K562 (cell line): ENCODE measurements around the gene LGR6. TPM values are rescaled to one million over a fixed set of nuclear protein-coding genes. Genes with fewer than 3 reads are reported as not detected.
A peak's percentile ranks its signal among the peaks of the same experiment; 100 is the strongest.

Experiments
- CREBBP ChIP-seq: IDR thresholded peaks from one replicate; pipeline ENCODE4 v1.6.1; 2012; ENCODE audit warnings: low read depth, mild to moderate bottlenecking, control low read depth, inconsistent platforms, low read length
- ERF ChIP-seq: fragments of 450-650 bp; formaldehyde crosslinking; IDR thresholded peaks from 2 replicates; pipeline ENCODE4 v1.4.0; 2020; ENCODE audit warnings: mild to moderate bottlenecking, mixed read lengths
- FOXJ2 ChIP-seq: fragments of 200-800 bp; sonication (Bioruptor generic); IDR thresholded peaks from 2 replicates; pipeline ENCODE4 v1.6.1; 2016; ENCODE audit warnings: missing genetic modification characterization, missing compliant biosample characterization
- HDGF ChIP-seq: fragments of 450-650 bp; IDR thresholded peaks from 2 replicates; pipeline ENCODE4 v1.6.1; 2016
- IRF2 ChIP-seq: sonication (generic); formaldehyde crosslinking; IDR thresholded peaks from 2 replicates; pipeline ENCODE4 v1.8.1; 2022; ENCODE audit warnings: mild to moderate bottlenecking, missing genetic modification reagents
- LEF1 ChIP-seq: fragments of 450-650 bp; IDR thresholded peaks from 2 replicates; pipeline ENCODE4 v1.6.1; 2016; ENCODE audit warnings: mild to moderate bottlenecking
- MTA1 ChIP-seq: fragments of 450-650 bp; IDR thresholded peaks from 2 replicates; pipeline ENCODE4 v1.6.1; 2017; ENCODE audit warnings: borderline replicate concordance
- MYC ChIP-seq, 2 experiments: fragments of 250-450 bp in 1 of 2; sonication (Bioruptor Pico) in 1 of 2; IDR thresholded peaks; 2 replicates each; pipeline versions ENCODE4 v1.5.1 to v1.6.1; 2012 to 2021; ENCODE audit warnings: low read depth in 2 of 2, borderline replicate concordance in 1 of 2, improper control_type of control experiment in 1 of 2, low read length in 1 of 2, mild to moderate bottlenecking in 1 of 2, moderate library complexity in 1 of 2
- SMARCC2 ChIP-seq: fragments of 450-650 bp; IDR thresholded peaks from 2 replicates; pipeline ENCODE4 v1.6.1; 2017; ENCODE audit warnings: antibody characterized with exemption, moderate library complexity, mild to moderate bottlenecking, low read depth
- SOX6 ChIP-seq: fragments of 450-650 bp; IDR thresholded peaks from 2 replicates; pipeline ENCODE4 v1.6.1; 2014; ENCODE audit warnings: mild to moderate bottlenecking
- SRSF9 ChIP-seq: fragments of 200-400 bp; formaldehyde crosslinking; IDR thresholded peaks from 2 replicates; pipeline ENCODE4 v1.6.1; 2017; ENCODE audit warnings: low read depth, low read length, borderline replicate concordance
- STAG1 ChIP-seq: sonication (generic); formaldehyde crosslinking; IDR thresholded peaks from 2 replicates; pipeline ENCODE4 v1.5.0; 2020; ENCODE audit warnings: missing genetic modification reagents, borderline replicate concordance
- TAF7 ChIP-seq: fragments of 450-650 bp; IDR thresholded peaks from 2 replicates; pipeline ENCODE4 v1.6.1; 2016; ENCODE audit warnings: missing genetic modification characterization, missing compliant biosample characterization
- YY1 ChIP-seq, 3 experiments: IDR thresholded peaks; 2 replicates each; pipeline ENCODE4 v1.6.1; 2011; ENCODE audit warnings: low read length in 2 of 3, mild to moderate bottlenecking in 2 of 3, moderate library complexity in 2 of 3, borderline replicate concordance in 1 of 3, control low read depth in 1 of 3, low read depth in 1 of 3; ENCODE audit not compliant: insufficient read depth in 3 of 3, insufficient replicate concordance in 2 of 3, control insufficient read depth in 1 of 3, insufficient read length in 1 of 3; ENCODE audit errors: extremely low read depth in 1 of 3
- ZFP30 ChIP-seq: fragments of 250-450 bp; sonication (Bioruptor Pico); IDR thresholded peaks from 2 replicates; pipeline ENCODE4 v1.8.0; 2022; ENCODE audit warnings: moderate library complexity, mild to moderate bottlenecking, inconsistent platforms, borderline replicate concordance
- ZNF274 ChIP-seq: IDR thresholded peaks from 2 replicates; pipeline ENCODE4 v1.6.1; 2011; ENCODE audit warnings: low read depth, mild to moderate bottlenecking, low read length, moderate library complexity, borderline replicate concordance
- ZNF282 ChIP-seq: sonication (generic); formaldehyde crosslinking; IDR thresholded peaks from 2 replicates; pipeline ENCODE4 v1.8.1; 2023; ENCODE audit warnings: missing genetic modification reagents
- ZNF561 ChIP-seq: fragments of 450-650 bp; formaldehyde crosslinking; conservative IDR thresholded peaks from 2 replicates; pipeline ENCODE4 v1.4.0; 2020; ENCODE audit warnings: mild to moderate bottlenecking, moderate library complexity
- polyA plus RNA-seq, 8 experiments: library from polyadenylated mRNA; depleted of rRNA in 4 of 8; stranded (reverse) in 5 of 8; unstranded in 3 of 8; fragments of >200 nt; fragmentation: Nextera tagmentation in 2 of 8; fragmentation: Illumina TruSeq in 1 of 8; extraction: Ambion mirVana in 2 of 8; extraction: Trizol in 1 of 8; gene quantifications; 2 replicates each; pipeline versions ENCODE4 v1.2.1 to v1.2.3, GENCODE V29; 2011 to 2014; ENCODE audit warnings: inconsistent platforms in 1 of 8, missing spikeins in 1 of 8
- total RNA-seq, 7 experiments: library from RNA; depleted of rRNA in 6 of 7; stranded (reverse); fragments of >200 nt in 6 of 7; fragmentation: Illumina TruSeq in 2 of 7; extraction: Trizol in 2 of 7; gene quantifications; 2 replicates each; pipeline versions ENCODE4 v1.2.1 to v1.2.3, GENCODE V29; 2011 to 2021; ENCODE audit warnings: low replicate concordance in 1 of 7
- TF ChIP-seq, protein P1 (sequence below): IDR thresholded peaks from 2 replicates; pipeline ENCODE4 v1.6.1; 2012; ENCODE audit warnings: low read depth, low read length, improper control_type of control experiment, borderline replicate concordance
- TF ChIP-seq, protein P2 (sequence below): fragments of 450-650 bp; IDR thresholded peaks from one replicate; pipeline ENCODE4 v1.6.1; 2018; ENCODE audit warnings: mild to moderate bottlenecking, moderate library complexity; ENCODE audit not compliant: partially characterized antibody
- TF ChIP-seq, protein P3 (sequence below): sonication (generic); formaldehyde crosslinking; IDR thresholded peaks from 2 replicates; pipeline ENCODE4 v1.8.1; 2022; ENCODE audit warnings: missing genetic modification reagents
- TF ChIP-seq, protein P4 (sequence below): fragments of 450-650 bp; IDR thresholded peaks from 2 replicates; pipeline ENCODE4 v1.6.1; 2014; ENCODE audit warnings: low read depth, mild to moderate bottlenecking, moderate library complexity, borderline replicate concordance

Gene LGR6
- total and polyA plus RNA-seq, 9 of the 15 experiments (the other 6 are each of a cell fraction or from before 2014, with no cell fraction given) = 0.01 to 0.54 (median 0.17) TPM; not detected in 1

DNA sequence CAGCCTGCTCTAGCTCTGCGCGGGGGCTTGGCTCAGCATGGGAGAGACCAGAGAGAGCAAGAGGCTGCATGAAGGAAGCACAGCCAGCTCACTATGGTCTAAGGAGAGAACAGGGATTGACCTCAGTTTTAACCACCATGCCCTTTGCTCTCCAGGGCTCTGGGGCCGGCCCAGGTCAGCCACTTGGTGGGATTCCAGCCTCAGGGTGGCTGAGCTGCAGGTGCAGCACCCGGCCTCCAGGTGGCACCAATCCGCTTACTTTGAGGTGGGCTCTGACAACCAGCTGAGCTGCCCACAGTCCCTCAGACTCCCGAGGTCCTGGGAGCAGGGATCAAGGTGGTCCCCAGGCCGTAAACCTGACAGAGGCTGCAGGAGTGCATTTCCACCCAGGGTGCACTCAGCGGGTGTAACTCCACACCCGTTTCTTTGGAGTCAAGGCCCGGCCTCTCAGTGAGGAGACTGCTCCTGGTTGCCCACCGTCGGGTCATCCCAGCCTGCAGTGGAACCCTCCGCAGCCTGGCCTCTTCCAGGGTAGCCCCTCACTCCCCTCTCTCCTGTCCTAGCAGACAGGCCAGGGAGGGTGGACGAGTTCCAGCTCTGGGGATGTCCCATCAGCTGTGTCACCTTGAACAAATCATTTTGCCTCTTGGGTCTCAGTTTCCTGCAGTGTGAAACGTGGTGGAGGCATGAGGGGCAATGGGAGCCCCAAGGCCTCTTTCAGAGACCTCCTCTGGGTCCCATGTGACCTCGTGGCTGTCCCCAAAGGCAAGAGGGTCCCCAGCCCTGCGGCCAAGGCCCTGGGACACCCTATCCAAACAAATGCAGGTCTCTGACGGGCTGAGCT is 607 bp upstream of the LGR6 start (continued):
- TF ChIP-seq YY1 (IDR thresholded peaks at IDR 0.05; ENCODE audit: borderline replicate concordance in 1 of 3, control insufficient read depth in 1 of 3, extremely low read depth in 1 of 3, insufficient read depth in 3 of 3, insufficient read length in 1 of 3, insufficient replicate concordance in 2 of 3, low read depth in 1 of 3, low read length in 2 of 3) (no peak), ZNF282 (CRISPR knock-in tag) (no peak), ERF (no peak), FOXJ2 (tag) (no peak), ZNF274 (no peak), LEF1 (no peak), SMARCC2 (no peak), SRSF9 (no peak), SOX6 (no peak), ZFP30 (no peak), STAG1 (CRISPR knock-in tag) (peak; percentile 60; the same call in 1 of the 2 replicates), IRF2 (CRISPR knock-in tag) (no peak), CREBBP (no peak), MTA1 (no peak), HDGF (no peak), TAF7 (tag) (no peak), MYC (IDR thresholded peaks at IDR 0.05; ENCODE audit: low read depth, low read length) (no peak), MYC (CRISPR knock-in tag; IDR thresholded peaks at IDR 0.05; ENCODE audit: borderline replicate concordance, low read depth) (no peak), ZNF561 (CRISPR knock-in tag) (no peak)
- TF ChIP-seq, protein P1, sequence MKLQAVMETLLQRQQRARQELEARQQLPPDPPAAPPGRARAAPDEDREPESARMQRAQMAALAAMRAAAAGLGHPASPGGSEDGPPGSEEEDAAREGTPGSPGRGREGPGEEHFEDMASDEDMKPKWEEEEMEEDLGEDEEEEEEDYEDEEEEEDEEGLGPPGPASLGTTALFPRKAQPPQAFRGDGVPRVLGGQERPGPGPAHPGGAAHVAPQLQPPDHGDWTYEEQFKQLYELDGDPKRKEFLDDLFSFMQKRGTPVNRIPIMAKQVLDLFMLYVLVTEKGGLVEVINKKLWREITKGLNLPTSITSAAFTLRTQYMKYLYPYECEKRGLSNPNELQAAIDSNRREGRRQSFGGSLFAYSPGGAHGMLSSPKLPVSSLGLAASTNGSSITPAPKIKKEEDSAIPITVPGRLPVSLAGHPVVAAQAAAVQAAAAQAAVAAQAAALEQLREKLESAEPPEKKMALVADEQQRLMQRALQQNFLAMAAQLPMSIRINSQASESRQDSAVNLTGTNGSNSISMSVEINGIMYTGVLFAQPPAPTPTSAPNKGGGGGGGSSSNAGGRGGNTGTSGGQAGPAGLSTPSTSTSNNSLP = no peak
- TF ChIP-seq, protein P2, sequence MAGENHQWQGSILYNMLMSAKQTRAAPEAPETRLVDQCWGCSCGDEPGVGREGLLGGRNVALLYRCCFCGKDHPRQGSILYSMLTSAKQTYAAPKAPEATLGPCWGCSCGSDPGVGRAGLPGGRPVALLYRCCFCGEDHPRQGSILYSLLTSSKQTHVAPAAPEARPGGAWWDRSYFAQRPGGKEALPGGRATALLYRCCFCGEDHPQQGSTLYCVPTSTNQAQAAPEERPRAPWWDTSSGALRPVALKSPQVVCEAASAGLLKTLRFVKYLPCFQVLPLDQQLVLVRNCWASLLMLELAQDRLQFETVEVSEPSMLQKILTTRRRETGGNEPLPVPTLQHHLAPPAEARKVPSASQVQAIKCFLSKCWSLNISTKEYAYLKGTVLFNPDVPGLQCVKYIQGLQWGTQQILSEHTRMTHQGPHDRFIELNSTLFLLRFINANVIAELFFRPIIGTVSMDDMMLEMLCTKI = no peak
- TF ChIP-seq, protein P3, sequence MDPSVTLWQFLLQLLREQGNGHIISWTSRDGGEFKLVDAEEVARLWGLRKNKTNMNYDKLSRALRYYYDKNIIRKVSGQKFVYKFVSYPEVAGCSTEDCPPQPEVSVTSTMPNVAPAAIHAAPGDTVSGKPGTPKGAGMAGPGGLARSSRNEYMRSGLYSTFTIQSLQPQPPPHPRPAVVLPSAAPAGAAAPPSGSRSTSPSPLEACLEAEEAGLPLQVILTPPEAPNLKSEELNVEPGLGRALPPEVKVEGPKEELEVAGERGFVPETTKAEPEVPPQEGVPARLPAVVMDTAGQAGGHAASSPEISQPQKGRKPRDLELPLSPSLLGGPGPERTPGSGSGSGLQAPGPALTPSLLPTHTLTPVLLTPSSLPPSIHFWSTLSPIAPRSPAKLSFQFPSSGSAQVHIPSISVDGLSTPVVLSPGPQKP (CRISPR knock-in tag) = no peak
- TF ChIP-seq, protein P4, sequence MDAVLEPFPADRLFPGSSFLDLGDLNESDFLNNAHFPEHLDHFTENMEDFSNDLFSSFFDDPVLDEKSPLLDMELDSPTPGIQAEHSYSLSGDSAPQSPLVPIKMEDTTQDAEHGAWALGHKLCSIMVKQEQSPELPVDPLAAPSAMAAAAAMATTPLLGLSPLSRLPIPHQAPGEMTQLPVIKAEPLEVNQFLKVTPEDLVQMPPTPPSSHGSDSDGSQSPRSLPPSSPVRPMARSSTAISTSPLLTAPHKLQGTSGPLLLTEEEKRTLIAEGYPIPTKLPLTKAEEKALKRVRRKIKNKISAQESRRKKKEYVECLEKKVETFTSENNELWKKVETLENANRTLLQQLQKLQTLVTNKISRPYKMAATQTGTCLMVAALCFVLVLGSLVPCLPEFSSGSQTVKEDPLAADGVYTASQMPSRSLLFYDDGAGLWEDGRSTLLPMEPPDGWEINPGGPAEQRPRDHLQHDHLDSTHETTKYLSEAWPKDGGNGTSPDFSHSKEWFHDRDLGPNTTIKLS = no peak
